ENCODE measurements around the gene SHROOM2.
"Not testable (repeated sequence)": the region's sequence is repeated elsewhere in the genome, so short reads cannot be mapped to it uniquely, and the experiment has no call there.

SHROOM2 gene

GRCh38 chrX:9832811-9833210, 46.6 kb downstream of the SHROOM2 start:
- DNase-seq = no peak

DNA sequence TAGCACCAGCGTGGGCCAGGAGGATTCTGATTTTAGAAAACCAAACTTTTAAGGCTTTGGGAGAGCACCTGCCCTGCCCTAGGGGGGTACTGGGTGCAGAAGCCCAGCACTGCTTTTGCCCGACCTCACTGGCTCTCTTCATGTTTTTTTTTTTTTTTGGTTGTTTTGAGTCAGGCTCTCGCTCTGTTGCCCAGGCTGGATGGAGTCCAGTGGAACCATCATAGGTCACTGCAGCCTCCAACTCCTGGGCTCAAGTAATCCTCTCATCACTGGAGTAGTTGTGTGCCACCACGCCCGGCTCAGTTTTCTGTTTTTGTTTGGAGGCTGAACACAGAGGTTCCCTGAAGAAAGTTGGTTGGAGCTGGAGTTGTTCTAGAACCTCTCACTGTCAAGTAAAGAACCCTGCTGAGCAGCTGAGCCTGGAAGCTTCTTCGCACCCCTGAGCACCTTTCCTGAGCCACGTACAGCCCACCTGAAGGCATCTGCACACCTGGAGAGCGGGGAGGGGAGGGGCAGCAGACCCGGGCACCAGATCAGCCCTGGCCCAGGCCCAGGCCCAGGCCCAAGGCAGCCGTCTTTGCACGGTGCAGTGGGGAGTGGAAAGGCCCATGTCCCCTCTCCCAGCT, 49.5 kb downstream of the SHROOM2 start:
- DNase-seq = no peak

DNA sequence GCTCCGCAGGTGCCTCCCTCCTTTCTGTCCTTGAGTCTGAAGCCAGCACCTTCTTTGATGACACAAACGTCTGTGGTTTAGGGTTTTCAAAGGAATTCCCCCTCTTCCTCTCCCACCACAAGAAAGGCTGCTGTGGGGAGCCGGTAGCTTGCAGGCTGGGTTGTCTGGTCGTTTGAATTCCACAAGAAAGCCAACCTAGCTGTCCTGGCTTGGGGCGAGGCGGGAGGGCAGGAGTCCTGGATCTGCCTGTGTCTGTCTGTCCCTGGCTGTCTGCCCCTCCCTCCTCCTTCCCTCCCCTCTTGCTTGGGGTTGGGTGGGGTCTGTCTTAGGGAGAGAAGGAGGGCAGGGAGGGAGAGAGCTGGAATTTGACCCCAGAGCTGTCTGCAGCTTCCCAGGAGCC, 56.3 kb downstream of the SHROOM2 start:
- no peak for DNase-seq

DNA sequence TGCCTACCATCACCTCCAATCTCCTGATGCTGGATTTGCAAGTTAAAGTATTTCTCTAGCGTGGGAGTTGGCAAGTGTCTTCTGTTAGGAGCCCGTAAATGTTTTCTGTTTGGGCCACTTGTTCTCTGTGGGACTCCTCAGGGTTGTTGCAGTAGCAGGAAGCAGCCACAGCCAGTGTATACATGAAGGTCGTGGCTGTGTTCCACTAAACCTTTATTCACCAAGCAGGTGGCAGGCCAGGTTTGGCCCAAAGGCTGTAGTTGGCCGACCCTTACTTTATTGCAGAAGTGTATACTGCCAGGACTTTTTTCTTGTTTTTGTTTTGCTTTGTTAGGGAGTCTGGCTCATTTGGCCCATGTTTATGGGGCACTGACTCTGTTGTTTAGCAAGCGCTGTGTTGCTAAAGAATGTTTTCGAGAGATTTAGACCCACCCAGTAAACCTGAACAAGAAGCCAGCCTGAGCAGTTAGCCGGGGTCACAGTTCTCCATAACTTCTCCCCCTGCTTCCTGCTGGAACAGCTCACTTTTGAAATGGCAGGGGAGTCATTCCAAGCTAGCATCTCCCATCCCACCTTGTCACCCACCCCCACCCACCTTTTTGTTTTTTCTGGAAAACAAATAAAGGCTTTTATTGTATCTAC, 58.8 kb downstream of the SHROOM2 start:
- no peak for DNase-seq

- DNase-seq = no peak
These were observed 59.3 kb downstream of the SHROOM2 start for GRCh38 chrX:9845578-9845952.

- no peak for DNase-seq
These were observed 60.4 kb downstream of the SHROOM2 start for GRCh38 chrX:9846631-9847030.

- DNase-seq = no peak
These were observed 60.8 kb downstream of the SHROOM2 start for GRCh38 chrX:9847071-9847470.

DNA sequence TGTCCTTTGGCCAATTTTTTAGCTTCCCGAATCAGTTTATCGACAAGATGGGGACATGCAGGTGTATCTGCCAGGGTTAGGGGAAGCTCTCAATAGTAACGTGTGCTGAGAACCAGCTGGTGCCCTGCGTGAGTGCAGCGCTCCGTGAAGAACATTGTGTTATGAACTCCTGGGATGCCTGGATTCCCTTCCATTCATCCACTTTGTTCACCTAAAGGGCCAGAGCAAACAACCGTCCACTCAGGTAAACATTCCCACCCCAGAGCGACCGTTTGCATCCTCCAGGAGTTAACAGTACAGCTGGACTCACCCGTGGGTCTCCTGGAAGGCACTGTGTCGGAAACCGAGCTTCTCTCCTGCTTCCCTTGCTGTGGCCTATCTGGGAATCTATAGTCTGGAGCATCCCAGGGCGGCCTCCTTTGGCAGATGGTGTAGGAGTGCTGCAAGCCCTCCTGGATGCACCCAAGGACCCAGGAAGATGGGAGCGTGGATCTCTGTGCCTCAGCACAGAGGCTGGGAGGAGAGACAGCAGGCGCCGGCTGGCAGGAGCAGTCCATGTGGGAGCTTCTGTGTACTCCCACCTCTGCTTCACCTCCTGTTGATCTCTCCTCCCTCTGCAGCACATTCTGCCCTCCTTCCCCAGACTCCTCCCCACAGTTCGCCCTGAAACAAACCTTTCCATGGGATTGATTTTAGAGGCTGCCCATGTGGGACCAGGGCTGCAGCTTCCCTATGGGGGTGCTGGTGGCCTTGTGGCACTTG, 62.7 kb downstream of the SHROOM2 start:
- DNase-seq = no peak

GRCh38 chrX:9851890-9852289, 65.7 kb downstream of the SHROOM2 start:
- no peak for DNase-seq

- no peak for DNase-seq
These were observed 67.1 kb downstream of the SHROOM2 start for GRCh38 chrX:9853307-9853706.

- no peak for DNase-seq
These were observed 69.5 kb downstream of the SHROOM2 start for GRCh38 chrX:9855561-9856283.

DNA sequence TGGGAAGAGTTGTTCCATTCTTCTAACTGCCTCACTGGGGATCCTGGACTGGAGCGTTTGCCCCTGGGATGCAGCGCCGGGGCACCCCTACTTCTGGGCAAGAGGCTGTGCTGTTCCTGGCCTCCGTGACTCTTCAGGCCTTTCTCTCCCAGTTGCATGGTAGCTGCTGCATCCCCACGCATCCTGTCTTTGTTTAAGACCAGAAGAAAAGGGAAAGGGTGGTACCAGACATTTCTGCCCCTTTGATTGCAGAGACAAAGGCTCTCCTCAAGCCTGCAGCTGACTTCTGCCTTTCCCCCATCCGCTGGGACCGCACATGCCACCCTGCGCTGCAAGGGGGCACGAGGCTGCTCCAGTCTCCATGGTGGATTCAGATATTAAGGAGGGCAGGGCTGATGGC, 70.4 kb downstream of the SHROOM2 start:
- no peak for DNase-seq

DNA sequence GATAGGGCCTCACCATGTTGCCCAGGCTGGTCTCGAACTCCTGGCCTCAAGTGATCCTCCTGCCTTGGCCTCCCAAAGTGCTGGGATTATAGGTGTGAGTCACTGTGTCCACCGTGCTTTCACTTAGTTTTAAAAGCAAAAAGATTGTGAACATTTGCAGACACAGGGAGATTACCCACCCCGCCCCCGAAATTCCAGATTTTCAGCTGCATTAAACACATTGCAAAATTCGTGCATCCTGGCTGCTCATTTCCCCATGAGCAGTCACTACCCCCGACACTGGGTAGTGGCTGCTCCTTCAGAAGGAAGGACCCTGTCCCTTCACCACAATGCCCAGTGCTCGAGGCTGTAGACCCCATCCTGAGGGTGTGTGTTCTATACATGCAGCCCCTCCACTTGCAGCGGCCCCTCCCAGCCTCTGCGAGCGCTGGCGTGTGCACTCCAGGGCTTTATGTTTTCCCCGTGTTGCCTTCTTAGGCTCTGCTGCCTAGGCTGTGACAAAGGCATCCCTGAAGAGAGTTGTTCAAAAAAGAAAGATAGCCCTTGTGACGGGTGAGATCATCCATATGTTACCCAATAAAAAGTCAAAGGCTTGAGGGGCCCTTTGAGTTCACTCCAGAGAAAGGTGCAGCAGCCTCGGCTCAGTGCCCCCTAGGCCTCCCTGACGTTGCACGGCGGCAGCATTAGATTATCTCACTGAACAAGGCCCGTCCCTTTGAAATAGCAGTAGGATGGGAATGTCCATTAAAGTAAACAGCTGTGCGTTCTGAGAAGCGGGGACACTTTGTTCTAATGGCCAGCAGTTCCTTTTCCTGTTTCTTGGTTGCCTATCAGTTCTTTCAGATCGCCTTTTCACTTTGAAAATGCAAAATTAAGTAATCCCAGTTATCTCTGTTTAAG, 71.6 kb downstream of the SHROOM2 start:
- DNase-seq = no peak

GRCh38 chrX:9858684-9859083, 72.5 kb downstream of the SHROOM2 start:
- DNase-seq = not testable (repeated sequence)

GRCh38 chrX:9859711-9860555, 73.7 kb downstream of the SHROOM2 start:
- no peak for DNase-seq

DNA sequence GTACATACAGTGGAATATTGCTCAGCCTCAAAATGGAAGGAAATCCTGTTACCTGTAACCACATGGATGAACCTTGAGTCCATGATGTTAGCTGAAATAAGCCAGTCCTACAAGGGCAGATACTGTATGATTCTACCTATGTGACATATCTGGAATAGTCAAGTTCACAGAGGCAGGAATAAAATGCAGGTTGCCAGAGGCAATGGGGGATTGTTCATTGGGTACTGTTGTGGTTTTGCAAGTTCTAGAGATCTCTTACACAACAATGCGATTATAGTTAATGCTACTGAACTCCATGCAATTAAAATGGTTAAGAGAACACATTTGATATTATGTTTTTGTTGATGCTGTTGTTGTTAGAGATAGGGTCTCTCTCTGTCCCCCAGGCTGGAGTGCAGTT, 74.6 kb downstream of the SHROOM2 start:
- DNase-seq = no peak

- DNase-seq = no peak
These were observed 75.5 kb downstream of the SHROOM2 start for GRCh38 chrX:9861711-9862110.

DNA sequence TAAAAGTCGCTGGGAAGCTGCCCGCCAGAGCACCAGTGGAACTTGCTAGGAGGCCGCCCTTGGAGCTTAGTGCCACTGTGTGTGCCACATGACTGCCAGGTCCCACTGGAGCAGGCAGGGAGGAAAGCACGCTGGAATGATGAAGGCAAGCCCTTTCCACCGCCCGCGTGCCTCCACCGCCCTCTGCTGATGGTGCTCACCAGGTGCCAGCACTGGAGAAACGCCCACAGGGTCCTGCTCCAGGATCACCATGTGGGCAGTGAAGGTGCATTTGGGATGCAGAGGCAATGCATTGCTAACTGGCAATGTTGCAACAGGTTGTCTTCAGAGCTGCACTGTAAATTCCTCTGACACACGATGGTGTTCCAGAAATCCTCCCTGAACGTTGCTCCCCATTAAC, 76.3 kb downstream of the SHROOM2 start:
- DNase-seq = no peak

DNA sequence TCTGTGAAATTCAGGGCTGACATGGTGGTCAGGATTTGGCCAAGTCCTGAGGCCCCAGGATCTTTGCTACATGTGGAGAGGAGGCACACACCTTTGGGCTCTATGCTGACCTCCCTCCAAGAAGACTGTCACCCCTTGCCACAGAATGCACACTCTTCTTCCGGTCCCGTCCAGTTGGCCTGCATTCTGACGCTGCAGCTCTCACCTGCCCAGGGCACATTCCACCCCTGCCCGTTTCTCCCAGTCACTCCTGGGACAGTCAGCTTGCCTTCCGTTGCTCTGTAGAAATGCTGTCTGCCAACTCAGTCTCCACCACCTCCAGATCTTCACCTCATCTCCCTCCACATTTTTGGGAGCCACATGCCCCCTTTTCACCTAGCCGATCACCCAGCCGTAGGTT, 76.7 kb downstream of the SHROOM2 start:
- DNase-seq = no peak

GRCh38 chrX:9864011-9864410, 77.8 kb downstream of the SHROOM2 start:
- DNase-seq = no peak

GRCh38 chrX:9865804-9866472, 79.7 kb downstream of the SHROOM2 start:
- DNase-seq = no peak

Measured in CD4-positive, alpha-beta T cell treated with Interferon gamma for 1 hour (primary cell).